ENCODE data around the gene OSCAR. TPM values are rescaled to one million over a fixed set of nuclear protein-coding genes. Genes with fewer than 3 reads are reported as not detected.
"Not testable (repeated sequence)": the region's sequence is repeated elsewhere in the genome, so short reads cannot be mapped to it uniquely, and the experiment has no call there.

The OSCAR gene
- total RNA-seq, 5 donors from 2014 or later (not counting 1 experiment from before 2014, with no cell fraction given) = 0.32 to 0.76 (median 0.58) TPM

DNA sequence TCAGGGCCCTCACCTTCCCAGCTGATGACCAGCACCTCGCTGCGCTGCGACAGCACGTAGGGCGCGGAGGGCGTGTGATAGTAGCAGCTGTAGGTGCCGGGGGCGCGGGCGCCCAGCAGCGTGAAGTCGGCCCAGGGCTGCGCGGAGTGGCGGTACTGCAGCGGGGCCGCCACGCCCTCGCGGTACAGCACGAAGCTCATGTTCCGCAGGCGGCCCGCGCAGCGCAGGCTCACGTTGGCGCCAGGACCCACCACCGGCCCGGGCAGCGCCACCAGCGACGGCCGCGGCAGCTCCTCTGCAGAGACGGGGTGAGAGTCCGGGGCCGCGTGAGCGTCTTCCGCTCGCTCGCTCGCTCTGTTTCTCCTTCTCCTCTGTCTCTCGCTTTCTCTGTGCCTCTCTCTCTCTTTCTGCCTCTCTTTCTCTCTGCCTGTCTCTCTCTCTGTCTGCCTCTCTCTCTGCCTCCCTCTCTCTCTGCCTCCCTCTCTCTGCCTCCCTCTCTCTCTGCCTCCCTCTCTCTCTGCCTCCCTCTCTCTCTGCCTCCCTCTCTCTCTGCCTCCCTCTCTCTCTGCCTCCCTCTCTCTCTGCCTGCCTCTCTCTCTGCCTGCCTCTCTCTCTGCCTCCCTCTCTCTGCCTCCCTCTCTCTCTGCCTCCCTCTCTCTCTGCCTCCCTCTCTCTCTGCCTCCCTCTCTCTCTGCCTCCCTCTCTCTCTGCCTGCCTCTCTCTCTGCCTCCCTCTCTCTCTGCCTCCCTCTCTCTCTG, 4.6 kb downstream of the OSCAR start:
- H3K36me3 Mint-ChIP-seq; POLR2A ChIA-PET; H3K9me3 Mint-ChIP-seq; H3K36me3 ChIP-seq (ENCODE audit: control insufficient read depth in 2 of 2, extremely low read depth in 1 of 2, insufficient read depth in 1 of 2, low read length in 1 of 2); H3K27ac ChIP-seq (ENCODE audit: low read length); H3K9me3 ChIP-seq: not testable (repeated sequence)
- ATAC-seq (replicated peaks in 1 of 4) (peak; percentile 82 to 89 (median 86)), DNase-seq (peak in 31 of 35 experiments; percentile 15 to 72 (median 44))
- WGBS (ENCODE audit: insufficient coverage) = 1% methylated on average over 46 of the region's 46 CpGs
- peaks cover 2 to 21% of the 10 kb centered on the region in 2 experiments for H3K4me1 ChIP-seq (ENCODE audit: control insufficient read depth in 1 of 2, extremely low read depth in 1 of 2, insufficient read depth in 2 of 2, low read length in 2 of 2)
- CTCF ChIA-PET = interaction anchor here (0.5 to 1.2 kb wide), 6 partner anchors 37 to 1051 kb away, joined by 3 to 4 read pairs (median 3); partner anchors contain the start of genes CNOT3 (in 1 of the 2), LILRB3 (in 1 of the 2) and MBOAT7 (in 1 of the 2)
- H3K27me3 ChIP-seq (replicated peaks in 1 of 2; ENCODE audit: control insufficient read depth in 2 of 2, extremely low read depth in 1 of 2, insufficient read depth in 2 of 2, low read length in 1 of 2) = peaks cover 3 to 28% of the 10 kb centered on the region in 2 experiments
- H3K4me3 ChIP-seq (ENCODE audit: control insufficient read depth in 1 of 2, extremely low read depth in 1 of 2, low read length in 1 of 2) = peak overlapping the region; percentile 38 to 62
- Mint-ChIP-seq H3K4me3 (peak overlapping the region; percentile 74 to 80 (median 79)), H3K27ac (peak overlapping the region; percentile 74 to 79), H3K27me3 (peaks cover 10 to 16% of the 10 kb centered on the region in 2 donors), H3K4me1 (peaks cover 14 to 15% (median 14%) of the 10 kb centered on the region in 3 donors)

- CTCF ChIA-PET = interaction anchor here (0.5 to 1.2 kb wide), 4 partner anchors 42 to 1051 kb away, joined by 3 to 4 read pairs (median 3); partner anchors contain the start of genes CNOT3 (in 1 of the 2) and MBOAT7 (in 1 of the 2)
- ATAC-seq (replicated peaks in 1 of 4) = no peak
- POLR2A ChIA-PET = no interaction called here
- peaks cover 12 to 15% (median 14%) of the 10 kb centered on the region in 3 donors for H3K4me1 Mint-ChIP-seq
- peak overlapping the region; percentile 38 to 62 for H3K4me3 ChIP-seq (ENCODE audit: control insufficient read depth in 1 of 2, extremely low read depth in 1 of 2, low read length in 1 of 2)
- H3K27ac ChIP-seq (ENCODE audit: low read length) = no peak overlapping the region
- peaks cover 3 to 28% of the 10 kb centered on the region in 2 experiments for H3K27me3 ChIP-seq (replicated peaks in 1 of 2; ENCODE audit: control insufficient read depth in 2 of 2, extremely low read depth in 1 of 2, insufficient read depth in 2 of 2, low read length in 1 of 2)
- no peak overlapping the region for H3K27ac Mint-ChIP-seq
- WGBS (ENCODE audit: insufficient coverage) = 70% methylated on average over 21 of the region's 22 CpGs
- H3K27me3 Mint-ChIP-seq = peaks cover 10 to 20% of the 10 kb centered on the region in 2 donors
- H3K4me1 ChIP-seq (ENCODE audit: control insufficient read depth in 1 of 2, extremely low read depth in 1 of 2, insufficient read depth in 2 of 2, low read length in 2 of 2) = peaks cover 2 to 21% of the 10 kb centered on the region in 2 experiments
- H3K4me3 Mint-ChIP-seq = peak overlapping the region in 2 of 3 donors; percentile 74 to 79
- no peaks in the 10 kb centered on the region for H3K36me3 ChIP-seq (ENCODE audit: control insufficient read depth in 2 of 2, extremely low read depth in 1 of 2, insufficient read depth in 1 of 2, low read length in 1 of 2)
- no peaks in the 10 kb centered on the region for H3K36me3 Mint-ChIP-seq
- DNase-seq = no peak
- H3K9me3 Mint-ChIP-seq = no peaks in the 10 kb centered on the region
- H3K9me3 ChIP-seq = no peaks in the 10 kb centered on the region
Measured at GRCh38 chr19:54095136-54095858, 5.3 kb downstream of the OSCAR start.

DNA sequence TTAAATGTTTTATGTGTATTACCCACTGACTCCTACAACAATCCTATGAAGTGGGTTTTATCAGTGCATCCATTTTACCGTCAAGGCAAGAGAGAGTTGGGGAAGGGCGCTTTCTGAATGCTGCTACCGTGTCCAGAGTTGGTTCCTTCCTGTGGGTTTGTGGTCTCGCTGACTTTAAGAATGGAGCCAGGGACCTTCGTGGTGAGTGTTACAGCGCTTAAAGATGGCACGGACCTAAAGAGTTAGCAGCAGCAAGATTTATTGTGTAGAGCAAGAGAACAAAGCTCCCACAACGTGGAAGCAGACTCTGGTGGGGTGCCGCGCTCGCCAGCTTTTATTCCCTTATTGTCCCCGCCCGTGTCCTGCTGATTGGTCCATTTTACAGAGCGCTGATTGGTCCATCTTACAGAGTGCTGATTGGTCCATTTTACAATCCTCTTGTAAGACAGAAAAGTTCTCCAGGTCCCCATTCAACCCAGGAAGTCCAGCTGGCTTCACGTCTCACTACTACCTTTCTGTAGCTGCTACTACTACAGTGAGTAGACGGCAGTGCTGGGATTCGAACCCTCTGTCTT, 6.1 kb downstream of the OSCAR start:
- Mint-ChIP-seq H3K4me3 (peak overlapping the region in 2 of 3 donors; percentile 3 to 79), H3K27ac (no peak overlapping the region), H3K9me3 (no peaks in the 10 kb centered on the region), H3K4me1 (peaks cover 12 to 15% (median 14%) of the 10 kb centered on the region in 3 donors), H3K27me3 (peaks cover 10 to 20% of the 10 kb centered on the region in 2 donors), H3K36me3 (no peaks in the 10 kb centered on the region)
- Histone ChIP-seq H3K36me3 (ENCODE audit: control insufficient read depth in 2 of 2, extremely low read depth in 1 of 2, insufficient read depth in 1 of 2, low read length in 1 of 2) (no peaks in the 10 kb centered on the region), H3K9me3 (no peaks in the 10 kb centered on the region), H3K4me1 (ENCODE audit: control insufficient read depth in 1 of 2, extremely low read depth in 1 of 2, insufficient read depth in 2 of 2, low read length in 2 of 2) (peaks cover 2 to 21% of the 10 kb centered on the region in 2 experiments), H3K4me3 (ENCODE audit: control insufficient read depth in 1 of 2, extremely low read depth in 1 of 2, low read length in 1 of 2) (no peak overlapping the region), H3K27ac (ENCODE audit: low read length) (no peak overlapping the region), H3K27me3 (replicated peaks in 1 of 2; ENCODE audit: control insufficient read depth in 2 of 2, extremely low read depth in 1 of 2, insufficient read depth in 2 of 2, low read length in 1 of 2) (peaks cover 3 to 34% of the 10 kb centered on the region in 2 experiments)
- ATAC-seq (replicated peaks in 1 of 4) (no peak), DNase-seq (no peak)
- 45% methylated on average over 16 of the region's 17 CpGs for whole genome bisulfite sequencing (ENCODE audit: insufficient coverage)
- POLR2A ChIA-PET = no interaction called here
- CTCF ChIA-PET = no interaction called here

GRCh38 chr19:54084410-54084809, 16.2 kb downstream of the OSCAR start:
- H3K4me3 Mint-ChIP-seq = no peak overlapping the region
- peaks cover 9 to 11% of the 10 kb centered on the region in 2 donors for H3K27me3 Mint-ChIP-seq
- peaks cover 2% of the 10 kb centered on the region for H3K9me3 ChIP-seq
- ChIA-PET CTCF (no interaction called here), POLR2A (no interaction called here)
- ATAC-seq (replicated peaks in 1 of 4) (no peak), DNase-seq (no peak)
- WGBS (ENCODE audit: insufficient coverage) = 89% methylated on average over 3 of the region's 3 CpGs
- H3K4me3 ChIP-seq (ENCODE audit: control insufficient read depth in 1 of 2, extremely low read depth in 1 of 2, low read length in 1 of 2) = no peak overlapping the region
- no peak overlapping the region for H3K27ac Mint-ChIP-seq
- no peaks in the 10 kb centered on the region for H3K36me3 ChIP-seq (ENCODE audit: control insufficient read depth in 2 of 2, extremely low read depth in 1 of 2, insufficient read depth in 1 of 2, low read length in 1 of 2)
- no peak overlapping the region for H3K27ac ChIP-seq (ENCODE audit: low read length)
- H3K4me1 ChIP-seq (ENCODE audit: control insufficient read depth in 1 of 2, extremely low read depth in 1 of 2, insufficient read depth in 2 of 2, low read length in 2 of 2) = no peaks in the 10 kb centered on the region
- peaks cover 0 to 16% of the 10 kb centered on the region in 2 experiments for H3K27me3 ChIP-seq (replicated peaks in 1 of 2; ENCODE audit: control insufficient read depth in 2 of 2, extremely low read depth in 1 of 2, insufficient read depth in 2 of 2, low read length in 1 of 2)
- H3K9me3 Mint-ChIP-seq = peaks cover 0 to 9% (median 6%) of the 10 kb centered on the region in 3 donors
- H3K36me3 Mint-ChIP-seq = no peaks in the 10 kb centered on the region
- no peaks in the 10 kb centered on the region for H3K4me1 Mint-ChIP-seq

- H3K36me3 ChIP-seq (ENCODE audit: control insufficient read depth in 2 of 2, extremely low read depth in 1 of 2, insufficient read depth in 1 of 2, low read length in 1 of 2) = no peaks in the 10 kb centered on the region
- peaks cover 0 to 9% (median 6%) of the 10 kb centered on the region in 3 donors for H3K9me3 Mint-ChIP-seq
- POLR2A ChIA-PET = no interaction called here
- 100% methylated on average over 1 of the region's 7 CpGs for WGBS (ENCODE audit: insufficient coverage)
- no peaks in the 10 kb centered on the region for H3K36me3 Mint-ChIP-seq
- peaks cover 2% of the 10 kb centered on the region for H3K9me3 ChIP-seq
- no peak within 1 kb of the TSS for H3K4me3 Mint-ChIP-seq
- no peaks in the 10 kb centered on the region for H3K4me1 ChIP-seq (ENCODE audit: control insufficient read depth in 1 of 2, extremely low read depth in 1 of 2, insufficient read depth in 2 of 2, low read length in 2 of 2)
- H3K4me3 ChIP-seq (ENCODE audit: control insufficient read depth in 1 of 2, extremely low read depth in 1 of 2, low read length in 1 of 2) = peak within 1 kb of the TSS in 1 of 2 donors; percentile 21
- H3K27me3 ChIP-seq (replicated peaks in 1 of 2; ENCODE audit: control insufficient read depth in 2 of 2, extremely low read depth in 1 of 2, insufficient read depth in 2 of 2, low read length in 1 of 2) = peaks cover 0 to 18% of the 10 kb centered on the region in 2 experiments
- ATAC-seq (replicated peaks in 1 of 4) (no peak), DNase-seq (no peak)
- peaks cover 3 to 7% of the 10 kb centered on the region in 2 donors for H3K27me3 Mint-ChIP-seq
- CTCF ChIA-PET = no interaction called here
- no peak within 1 kb of the TSS for H3K27ac ChIP-seq (ENCODE audit: low read length)
- H3K27ac Mint-ChIP-seq = no peak within 1 kb of the TSS
- no peaks in the 10 kb centered on the region for H3K4me1 Mint-ChIP-seq
Measured at GRCh38 chr19:54081032-54081431, 19.6 kb downstream of the OSCAR start, which contains the start of gene TARM1. Gene TARM1, minus strand, starts transcription at chr19:54081365. Its CDS starts 25 bp downstream, at chr19:54081340.

GRCh38 chr19:54077334-54077733, 23.3 kb downstream of the OSCAR start:
- Mint-ChIP-seq H3K9me3 (peaks cover 0 to 2% (median 0%) of the 10 kb centered on the region in 3 donors), H3K27me3 (peaks cover 0 to 5% of the 10 kb centered on the region in 2 donors), H3K27ac (no peak overlapping the region), H3K36me3 (no peaks in the 10 kb centered on the region), H3K4me3 (no peak overlapping the region), H3K4me1 (no peaks in the 10 kb centered on the region)
- Histone ChIP-seq H3K36me3 (ENCODE audit: control insufficient read depth in 2 of 2, extremely low read depth in 1 of 2, insufficient read depth in 1 of 2, low read length in 1 of 2) (no peaks in the 10 kb centered on the region), H3K9me3 (peaks cover 2% of the 10 kb centered on the region), H3K4me3 (ENCODE audit: control insufficient read depth in 1 of 2, extremely low read depth in 1 of 2, low read length in 1 of 2) (no peak overlapping the region), H3K27ac (ENCODE audit: low read length) (no peak overlapping the region), H3K4me1 (ENCODE audit: control insufficient read depth in 1 of 2, extremely low read depth in 1 of 2, insufficient read depth in 2 of 2, low read length in 2 of 2) (no peaks in the 10 kb centered on the region), H3K27me3 (replicated peaks in 1 of 2; ENCODE audit: control insufficient read depth in 2 of 2, extremely low read depth in 1 of 2, insufficient read depth in 2 of 2, low read length in 1 of 2) (peaks cover 0 to 18% of the 10 kb centered on the region in 2 experiments)
- no peak for ATAC-seq (replicated peaks in 1 of 4)
- no peak for DNase-seq
- WGBS (ENCODE audit: insufficient coverage) = no CpG with 5 or more reads among the region's 5 CpGs
- CTCF ChIA-PET = interaction anchor here in 1 of 2 donors (0.7 kb wide), 1 partner anchor 150 kb away, joined by 8 read pairs; no protein-coding TSS in a partner anchor
- POLR2A ChIA-PET = no interaction called here

All from T-cell (primary cell).